Suppressor macrophage treated with lipopolysaccharide for 1 hour (primary cell): Measurements from ENCODE around the gene PTPRT.
A peak's percentile ranks its signal among the peaks of the same experiment; 100 is the strongest.

ENCODE experiments used
- DNase-seq, 3 donors: peaks; one replicate each; pipeline ENCODE4 v3.0.0-alpha.2; 2020 to 2022

Gene PTPRT

GRCh38 chr20:42507874-42508273, 681.8 kb downstream of the PTPRT start:
- DNase-seq = no peak

- DNase-seq = no peak
Observed at GRCh38 chr20:42506397-42506796, 683.3 kb downstream of the PTPRT start.

- no peak for DNase-seq
Observed at GRCh38 chr20:42502591-42502990, 687.1 kb downstream of the PTPRT start.

GRCh38 chr20:42496595-42496994, 693.1 kb downstream of the PTPRT start:
- DNase-seq = no peak

- DNase-seq = no peak
Observed at GRCh38 chr20:42494290-42494689, 695.4 kb downstream of the PTPRT start.

- DNase-seq = peak; percentile 15 to 50 (median 28)
Observed at GRCh38 chr20:42493001-42493400, 696.7 kb downstream of the PTPRT start.

- DNase-seq = peak; percentile 25 to 76 (median 76)
Observed at GRCh38 chr20:42492290-42492689, 697.4 kb downstream of the PTPRT start.

GRCh38 chr20:42485556-42485955, 704.1 kb downstream of the PTPRT start:
- DNase-seq = no peak

- peak; percentile 46 to 72 (median 71) for DNase-seq
Observed at GRCh38 chr20:42484790-42485375, 704.8 kb downstream of the PTPRT start.

GRCh38 chr20:42484335-42484734, 705.4 kb downstream of the PTPRT start:
- DNase-seq = peak; percentile 26 to 55 (median 51)

GRCh38 chr20:42483730-42484303, 705.9 kb downstream of the PTPRT start:
- DNase-seq = peak in 2 of 3 donors; percentile 58 to 70

- DNase-seq = no peak
Observed at GRCh38 chr20:42482808-42483207, 706.9 kb downstream of the PTPRT start.

GRCh38 chr20:42475773-42476172, 713.9 kb downstream of the PTPRT start:
- no peak for DNase-seq

- no peak for DNase-seq
Observed at GRCh38 chr20:42474646-42475045, 715.1 kb downstream of the PTPRT start.

- DNase-seq = no peak
Observed at GRCh38 chr20:42472198-42472597, 717.5 kb downstream of the PTPRT start.

- peak in 1 of 3 donors; percentile 10 for DNase-seq
Observed at GRCh38 chr20:42461965-42462593, 727.6 kb downstream of the PTPRT start.

GRCh38 chr20:42461291-42461690, 728.4 kb downstream of the PTPRT start:
- DNase-seq = no peak

- no peak for DNase-seq
Observed at GRCh38 chr20:42447270-42447669, 742.4 kb downstream of the PTPRT start.

GRCh38 chr20:42444799-42445198, 744.9 kb downstream of the PTPRT start:
- no peak for DNase-seq

- no peak for DNase-seq
Observed at GRCh38 chr20:42443200-42443599, 746.5 kb downstream of the PTPRT start.

GRCh38 chr20:42442716-42443115, 747.0 kb downstream of the PTPRT start:
- no peak for DNase-seq

- no peak for DNase-seq
Observed at GRCh38 chr20:42441864-42442331, 747.8 kb downstream of the PTPRT start.

GRCh38 chr20:42441196-42441863, 748.4 kb downstream of the PTPRT start:
- DNase-seq = no peak

- no peak for DNase-seq
Observed at GRCh38 chr20:42435230-42435629, 754.5 kb downstream of the PTPRT start.
